ENCODE results near the gene CDK9. TPM values are rescaled to one million over a fixed set of nuclear protein-coding genes. Genes with fewer than 3 reads are reported as not detected.

Gene CDK9
- total and polyA plus RNA-seq, 10 of the 15 experiments (the other 5 are each of a cell fraction or from before 2014, with no cell fraction given), result 7.3 to 92.6 (median 51.6) TPM

GRCh38 chr9:127779136-127779981, 6.5 kb upstream of the CDK9 start (continued):
- TF ChIP-seq, protein P1, sequence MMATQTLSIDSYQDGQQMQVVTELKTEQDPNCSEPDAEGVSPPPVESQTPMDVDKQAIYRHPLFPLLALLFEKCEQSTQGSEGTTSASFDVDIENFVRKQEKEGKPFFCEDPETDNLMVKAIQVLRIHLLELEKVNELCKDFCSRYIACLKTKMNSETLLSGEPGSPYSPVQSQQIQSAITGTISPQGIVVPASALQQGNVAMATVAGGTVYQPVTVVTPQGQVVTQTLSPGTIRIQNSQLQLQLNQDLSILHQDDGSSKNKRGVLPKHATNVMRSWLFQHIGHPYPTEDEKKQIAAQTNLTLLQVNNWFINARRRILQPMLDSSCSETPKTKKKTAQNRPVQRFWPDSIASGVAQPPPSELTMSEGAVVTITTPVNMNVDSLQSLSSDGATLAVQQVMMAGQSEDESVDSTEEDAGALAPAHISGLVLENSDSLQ (IDR thresholded peaks at IDR 0.05), result peak; percentile 88
- TF ChIP-seq, protein P2, sequence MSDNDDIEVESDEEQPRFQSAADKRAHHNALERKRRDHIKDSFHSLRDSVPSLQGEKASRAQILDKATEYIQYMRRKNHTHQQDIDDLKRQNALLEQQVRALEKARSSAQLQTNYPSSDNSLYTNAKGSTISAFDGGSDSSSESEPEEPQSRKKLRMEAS (IDR thresholded peaks at IDR 0.05; ENCODE audit: low read depth, low read length), result peak; percentile 56; the same call in 1 of the 2 replicates
- TF ChIP-seq NBN (IDR thresholded peaks at IDR 0.05) (peak; percentile 82; the same call in 1 of the 2 replicates), SMAD1 (IDR thresholded peaks at IDR 0.05; ENCODE audit: low read depth, partially characterized antibody) (no peak), IKZF1 (conservative IDR thresholded peaks at IDR 0.05) (peak; percentile 52), RAD21 (IDR thresholded peaks at IDR 0.05; ENCODE audit: insufficient read depth, low read depth, low read length) (no peak), BACH1 (IDR thresholded peaks at IDR 0.05; ENCODE audit: borderline replicate concordance) (peak; percentile 59; the same call in 1 of the 2 replicates), EGR1 (IDR thresholded peaks at IDR 0.05; ENCODE audit: borderline replicate concordance in 1 of 2, low read depth in 2 of 2, low read length in 2 of 2) (peak in 1 of 2 experiments; percentile 28; a peak in 1 of 3 replicates), TBL1XR1 (IDR thresholded peaks at IDR 0.05; ENCODE audit: low read depth, low read length) (0 out of 2 replicates have a peak, but pooled peaks have one; percentile 23), CBFB (IDR thresholded peaks at IDR 0.05; ENCODE audit: low read depth) (no peak), SKIL (IDR thresholded peaks at IDR 0.05; ENCODE audit: low read depth, poor library complexity, severe bottlenecking) (peak; percentile 34), NFYB (IDR thresholded peaks at IDR 0.05; ENCODE audit: insufficient read depth, low read depth, low read length) (peak; percentile 58; the same call in 1 of the 2 replicates), KLF5 (IDR thresholded peaks at IDR 0.05; ENCODE audit: partially characterized antibody) (no peak), NFIC (IDR thresholded peaks at IDR 0.05; ENCODE audit: low read depth, low read length) (no peak), YY1 (IDR thresholded peaks at IDR 0.05; ENCODE audit: low read depth, low read length) (0 out of 2 replicates have a peak, but pooled peaks have one; percentile 16), HDGF (IDR thresholded peaks at IDR 0.05) (0 out of 2 replicates have a peak, but pooled peaks have one; percentile 31), SP1 (IDR thresholded peaks at IDR 0.05; ENCODE audit: low read depth, low read length) (no peak)
- TF ChIP-seq, protein P3, sequence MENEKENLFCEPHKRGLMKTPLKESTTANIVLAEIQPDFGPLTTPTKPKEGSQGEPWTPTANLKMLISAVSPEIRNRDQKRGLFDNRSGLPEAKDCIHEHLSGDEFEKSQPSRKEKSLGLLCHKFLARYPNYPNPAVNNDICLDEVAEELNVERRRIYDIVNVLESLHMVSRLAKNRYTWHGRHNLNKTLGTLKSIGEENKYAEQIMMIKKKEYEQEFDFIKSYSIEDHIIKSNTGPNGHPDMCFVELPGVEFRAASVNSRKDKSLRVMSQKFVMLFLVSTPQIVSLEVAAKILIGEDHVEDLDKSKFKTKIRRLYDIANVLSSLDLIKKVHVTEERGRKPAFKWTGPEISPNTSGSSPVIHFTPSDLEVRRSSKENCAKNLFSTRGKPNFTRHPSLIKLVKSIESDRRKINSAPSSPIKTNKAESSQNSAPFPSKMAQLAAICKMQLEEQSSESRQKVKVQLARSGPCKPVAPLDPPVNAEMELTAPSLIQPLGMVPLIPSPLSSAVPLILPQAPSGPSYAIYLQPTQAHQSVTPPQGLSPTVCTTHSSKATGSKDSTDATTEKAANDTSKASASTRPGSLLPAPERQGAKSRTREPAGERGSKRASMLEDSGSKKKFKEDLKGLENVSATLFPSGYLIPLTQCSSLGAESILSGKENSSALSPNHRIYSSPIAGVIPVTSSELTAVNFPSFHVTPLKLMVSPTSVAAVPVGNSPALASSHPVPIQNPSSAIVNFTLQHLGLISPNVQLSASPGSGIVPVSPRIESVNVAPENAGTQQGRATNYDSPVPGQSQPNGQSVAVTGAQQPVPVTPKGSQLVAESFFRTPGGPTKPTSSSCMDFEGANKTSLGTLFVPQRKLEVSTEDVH (IDR thresholded peaks at IDR 0.05; ENCODE audit: low read depth, partially characterized antibody), result no peak
- TF ChIP-seq, protein P4, sequence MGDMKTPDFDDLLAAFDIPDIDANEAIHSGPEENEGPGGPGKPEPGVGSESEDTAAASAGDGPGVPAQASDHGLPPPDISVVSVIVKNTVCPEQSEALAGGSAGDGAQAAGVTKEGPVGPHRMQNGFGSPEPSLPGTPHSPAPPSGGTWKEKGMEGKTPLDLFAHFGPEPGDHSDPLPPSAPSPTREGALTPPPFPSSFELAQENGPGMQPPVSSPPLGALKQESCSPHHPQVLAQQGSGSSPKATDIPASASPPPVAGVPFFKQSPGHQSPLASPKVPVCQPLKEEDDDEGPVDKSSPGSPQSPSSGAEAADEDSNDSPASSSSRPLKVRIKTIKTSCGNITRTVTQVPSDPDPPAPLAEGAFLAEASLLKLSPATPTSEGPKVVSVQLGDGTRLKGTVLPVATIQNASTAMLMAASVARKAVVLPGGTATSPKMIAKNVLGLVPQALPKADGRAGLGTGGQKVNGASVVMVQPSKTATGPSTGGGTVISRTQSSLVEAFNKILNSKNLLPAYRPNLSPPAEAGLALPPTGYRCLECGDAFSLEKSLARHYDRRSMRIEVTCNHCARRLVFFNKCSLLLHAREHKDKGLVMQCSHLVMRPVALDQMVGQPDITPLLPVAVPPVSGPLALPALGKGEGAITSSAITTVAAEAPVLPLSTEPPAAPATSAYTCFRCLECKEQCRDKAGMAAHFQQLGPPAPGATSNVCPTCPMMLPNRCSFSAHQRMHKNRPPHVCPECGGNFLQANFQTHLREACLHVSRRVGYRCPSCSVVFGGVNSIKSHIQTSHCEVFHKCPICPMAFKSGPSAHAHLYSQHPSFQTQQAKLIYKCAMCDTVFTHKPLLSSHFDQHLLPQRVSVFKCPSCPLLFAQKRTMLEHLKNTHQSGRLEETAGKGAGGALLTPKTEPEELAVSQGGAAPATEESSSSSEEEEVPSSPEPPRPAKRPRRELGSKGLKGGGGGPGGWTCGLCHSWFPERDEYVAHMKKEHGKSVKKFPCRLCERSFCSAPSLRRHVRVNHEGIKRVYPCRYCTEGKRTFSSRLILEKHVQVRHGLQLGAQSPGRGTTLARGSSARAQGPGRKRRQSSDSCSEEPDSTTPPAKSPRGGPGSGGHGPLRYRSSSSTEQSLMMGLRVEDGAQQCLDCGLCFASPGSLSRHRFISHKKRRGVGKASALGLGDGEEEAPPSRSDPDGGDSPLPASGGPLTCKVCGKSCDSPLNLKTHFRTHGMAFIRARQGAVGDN (IDR thresholded peaks at IDR 0.05), result peak; percentile 60; the same call in 1 of the 2 replicates
